Measurements from ENCODE around the gene SLC22A6. TPM values are rescaled to one million over a fixed set of nuclear protein-coding genes. Genes with fewer than 3 reads are reported as not detected.

Gene SLC22A6
- total RNA-seq, 1 donor = not detected

DNA sequence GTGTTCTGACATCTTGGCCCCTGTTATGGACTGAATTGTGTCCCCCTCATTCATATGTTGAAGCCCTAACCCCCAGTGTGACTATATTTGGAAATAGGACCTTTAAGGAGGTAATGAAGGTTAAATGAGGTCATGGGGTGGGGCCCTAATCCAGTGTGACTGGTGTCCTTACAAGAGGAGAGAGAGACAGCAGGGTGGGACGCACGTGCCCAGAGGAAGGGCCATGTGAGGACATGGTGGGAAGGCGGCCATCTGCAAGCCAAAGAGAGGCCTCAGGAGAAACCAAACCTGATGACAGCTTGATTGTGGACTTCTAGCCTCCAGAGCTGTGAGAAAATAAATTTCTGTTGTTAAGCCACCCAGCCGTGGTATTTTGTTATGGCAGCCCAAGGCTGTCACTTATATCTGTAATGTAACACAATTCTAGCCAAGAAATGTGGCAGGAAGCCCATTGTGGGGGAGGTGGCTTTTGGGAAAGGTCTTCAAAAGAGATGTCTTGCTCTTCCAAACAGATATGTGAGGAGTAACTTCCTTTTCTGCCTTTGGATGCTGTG lies 23.7 kb downstream of the SLC22A6 start:
- TF ChIP-seq, protein P1, sequence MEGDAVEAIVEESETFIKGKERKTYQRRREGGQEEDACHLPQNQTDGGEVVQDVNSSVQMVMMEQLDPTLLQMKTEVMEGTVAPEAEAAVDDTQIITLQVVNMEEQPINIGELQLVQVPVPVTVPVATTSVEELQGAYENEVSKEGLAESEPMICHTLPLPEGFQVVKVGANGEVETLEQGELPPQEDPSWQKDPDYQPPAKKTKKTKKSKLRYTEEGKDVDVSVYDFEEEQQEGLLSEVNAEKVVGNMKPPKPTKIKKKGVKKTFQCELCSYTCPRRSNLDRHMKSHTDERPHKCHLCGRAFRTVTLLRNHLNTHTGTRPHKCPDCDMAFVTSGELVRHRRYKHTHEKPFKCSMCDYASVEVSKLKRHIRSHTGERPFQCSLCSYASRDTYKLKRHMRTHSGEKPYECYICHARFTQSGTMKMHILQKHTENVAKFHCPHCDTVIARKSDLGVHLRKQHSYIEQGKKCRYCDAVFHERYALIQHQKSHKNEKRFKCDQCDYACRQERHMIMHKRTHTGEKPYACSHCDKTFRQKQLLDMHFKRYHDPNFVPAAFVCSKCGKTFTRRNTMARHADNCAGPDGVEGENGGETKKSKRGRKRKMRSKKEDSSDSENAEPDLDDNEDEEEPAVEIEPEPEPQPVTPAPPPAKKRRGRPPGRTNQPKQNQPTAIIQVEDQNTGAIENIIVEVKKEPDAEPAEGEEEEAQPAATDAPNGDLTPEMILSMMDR (IDR thresholded peaks at IDR 0.05; ENCODE audit: extremely low read depth, low read depth, low read length) = no peak
- H2AFZ ChIP-seq (ENCODE audit: low read length) = no peak overlapping the region
- H3K27me3 ChIP-seq (ENCODE audit: insufficient read depth, low read length) = no peaks in the 10 kb centered on the region
- no peak overlapping the region for H3K4me2 ChIP-seq (ENCODE audit: insufficient read depth, low read length)
- no peak overlapping the region for H3K27ac ChIP-seq (ENCODE audit: low read depth, low read length)
- no peaks in the 10 kb centered on the region for H4K20me1 ChIP-seq (ENCODE audit: insufficient read depth, low read length)
- no peaks in the 10 kb centered on the region for H3K4me1 ChIP-seq (ENCODE audit: insufficient read depth, low read length)
- DNase-seq (ENCODE audit: insufficient read length, low spot score, missing footprints) = no peak
- no peaks in the 10 kb centered on the region for H3K36me3 ChIP-seq (ENCODE audit: insufficient read depth, low read length)
- no peaks in the 10 kb centered on the region for H3K79me2 ChIP-seq (ENCODE audit: insufficient read depth, low read length)
- no peaks in the 10 kb centered on the region for H3K9me3 ChIP-seq (ENCODE audit: low read depth, low read length)
- no peak overlapping the region for H3K4me3 ChIP-seq (ENCODE audit: insufficient read depth, low read length)

DNA sequence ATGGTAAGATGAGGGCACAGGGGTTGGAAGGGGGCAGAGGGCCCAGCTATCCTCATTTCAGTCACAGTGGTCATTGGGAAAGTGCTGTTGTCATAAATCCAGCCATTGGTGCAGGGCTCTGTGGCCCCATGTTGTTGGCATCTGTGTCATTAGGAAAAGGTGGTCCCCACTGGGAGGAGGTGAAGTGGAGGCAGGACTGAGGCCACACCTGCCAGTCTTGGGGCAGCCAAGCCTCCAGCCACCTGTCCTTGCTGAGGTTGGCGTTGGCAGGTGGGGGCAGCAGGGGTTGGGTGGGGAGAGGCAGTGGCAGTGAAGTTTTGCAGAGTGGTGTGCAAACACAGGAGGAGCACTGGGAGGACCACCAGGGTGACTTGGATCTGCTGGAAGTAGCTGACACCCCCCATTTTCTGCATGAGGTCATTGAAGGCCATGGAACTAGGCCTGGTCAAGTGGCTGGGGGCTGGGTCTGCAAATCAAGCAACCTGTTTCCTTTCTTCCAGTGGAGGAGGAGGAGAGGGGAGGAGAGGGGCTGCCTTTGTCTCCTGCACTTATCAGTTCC lies 25.3 kb downstream of the SLC22A6 start:
- H3K79me2 ChIP-seq (ENCODE audit: insufficient read depth, low read length) = no peaks in the 10 kb centered on the region
- TF ChIP-seq, protein P1 (IDR thresholded peaks at IDR 0.05; ENCODE audit: extremely low read depth, low read depth, low read length) = no peak
- no peak overlapping the region for H2AFZ ChIP-seq (ENCODE audit: low read length)
- no peaks in the 10 kb centered on the region for H3K27me3 ChIP-seq (ENCODE audit: insufficient read depth, low read length)
- no peaks in the 10 kb centered on the region for H4K20me1 ChIP-seq (ENCODE audit: insufficient read depth, low read length)
- DNase-seq (ENCODE audit: insufficient read length, low spot score, missing footprints) = no peak
- no peak overlapping the region for H3K4me2 ChIP-seq (ENCODE audit: insufficient read depth, low read length)
- H3K9me3 ChIP-seq (ENCODE audit: low read depth, low read length) = no peaks in the 10 kb centered on the region
- no peak overlapping the region for H3K27ac ChIP-seq (ENCODE audit: low read depth, low read length)
- no peaks in the 10 kb centered on the region for H3K4me1 ChIP-seq (ENCODE audit: insufficient read depth, low read length)
- no peak overlapping the region for H3K4me3 ChIP-seq (ENCODE audit: insufficient read depth, low read length)
- no peaks in the 10 kb centered on the region for H3K36me3 ChIP-seq (ENCODE audit: insufficient read depth, low read length)

DNA sequence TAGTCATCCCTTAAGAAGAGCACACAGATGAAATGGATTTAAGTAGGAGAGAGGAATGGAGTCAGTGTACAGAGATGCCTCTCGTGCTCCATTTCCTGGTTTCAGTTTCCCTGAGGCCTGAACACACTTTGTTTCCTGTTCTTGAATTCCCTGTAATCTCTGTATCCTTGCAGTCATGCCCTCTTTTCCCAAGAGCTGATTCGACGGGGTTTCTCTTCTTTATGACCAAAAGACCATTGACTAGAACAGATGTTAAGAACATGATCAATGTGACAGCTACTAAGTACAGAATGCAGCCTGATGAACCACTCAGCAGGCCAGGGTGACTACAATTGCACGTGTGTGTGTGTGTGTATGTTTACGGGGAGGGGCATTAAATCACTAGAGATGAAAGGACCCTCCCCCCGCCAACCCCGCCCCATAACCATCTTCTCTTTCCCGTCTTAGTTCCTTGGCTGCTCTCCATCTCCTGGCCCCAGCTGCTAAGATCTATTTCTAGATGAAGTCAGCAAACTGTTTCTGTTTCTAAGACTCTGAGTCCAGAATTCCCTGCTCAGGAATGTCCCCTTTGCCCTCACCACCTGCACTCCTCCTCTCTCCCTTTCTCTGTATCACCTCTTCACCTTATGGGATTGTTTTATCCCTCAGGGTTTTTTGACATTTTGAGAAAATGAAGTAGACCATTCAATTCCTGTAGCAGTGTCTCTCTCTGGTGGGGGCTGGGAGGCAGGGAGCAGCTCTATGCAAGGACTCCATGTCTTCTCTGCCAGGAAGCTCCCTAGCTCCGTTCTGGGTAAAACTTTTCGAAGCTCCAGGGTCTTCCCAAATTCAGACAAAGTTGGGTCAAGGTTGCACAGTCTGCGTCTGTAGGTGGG lies 26.0 kb downstream of the SLC22A6 start:
- no peaks in the 10 kb centered on the region for H4K20me1 ChIP-seq (ENCODE audit: insufficient read depth, low read length)
- H3K4me3 ChIP-seq (ENCODE audit: insufficient read depth, low read length) = no peak overlapping the region
- H3K79me2 ChIP-seq (ENCODE audit: insufficient read depth, low read length) = no peaks in the 10 kb centered on the region
- no peaks in the 10 kb centered on the region for H3K27me3 ChIP-seq (ENCODE audit: insufficient read depth, low read length)
- TF ChIP-seq, protein P1 (IDR thresholded peaks at IDR 0.05; ENCODE audit: extremely low read depth, low read depth, low read length) = no peak
- no peaks in the 10 kb centered on the region for H3K4me1 ChIP-seq (ENCODE audit: insufficient read depth, low read length)
- H2AFZ ChIP-seq (ENCODE audit: low read length) = peak overlapping the region; percentile 65
- DNase-seq (ENCODE audit: insufficient read length, low spot score, missing footprints) = no peak
- no peaks in the 10 kb centered on the region for H3K36me3 ChIP-seq (ENCODE audit: insufficient read depth, low read length)
- no peak overlapping the region for H3K27ac ChIP-seq (ENCODE audit: low read depth, low read length)
- no peak overlapping the region for H3K4me2 ChIP-seq (ENCODE audit: insufficient read depth, low read length)
- no peaks in the 10 kb centered on the region for H3K9me3 ChIP-seq (ENCODE audit: low read depth, low read length)

DNA sequence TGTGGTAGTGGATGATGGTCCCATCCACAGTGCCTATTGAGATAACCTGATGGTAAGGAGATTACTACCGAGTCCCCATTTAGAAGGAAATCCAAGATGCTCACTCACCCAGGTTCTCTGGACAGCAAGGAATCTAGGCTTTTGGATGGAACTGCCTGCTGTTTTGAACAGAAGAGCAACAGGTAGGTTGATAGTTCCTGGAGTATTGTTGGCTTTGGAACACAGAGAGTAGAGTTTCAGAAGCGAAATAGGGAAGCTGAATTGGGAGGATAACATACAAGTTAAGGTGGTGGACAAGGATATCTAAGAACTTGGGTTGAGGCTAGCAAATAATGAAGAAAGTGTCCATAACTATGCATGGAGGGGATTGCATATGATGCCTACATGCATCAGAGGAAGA lies 27.6 kb downstream of the SLC22A6 start:
- no peaks in the 10 kb centered on the region for H3K36me3 ChIP-seq (ENCODE audit: insufficient read depth, low read length)
- TF ChIP-seq, protein P1 (IDR thresholded peaks at IDR 0.05; ENCODE audit: extremely low read depth, low read depth, low read length) = no peak
- no peaks in the 10 kb centered on the region for H3K79me2 ChIP-seq (ENCODE audit: insufficient read depth, low read length)
- no peak overlapping the region for H3K4me3 ChIP-seq (ENCODE audit: insufficient read depth, low read length)
- H3K9me3 ChIP-seq (ENCODE audit: low read depth, low read length) = no peaks in the 10 kb centered on the region
- no peak overlapping the region for H2AFZ ChIP-seq (ENCODE audit: low read length)
- H3K4me2 ChIP-seq (ENCODE audit: insufficient read depth, low read length) = no peak overlapping the region
- no peak overlapping the region for H3K27ac ChIP-seq (ENCODE audit: low read depth, low read length)
- no peaks in the 10 kb centered on the region for H3K4me1 ChIP-seq (ENCODE audit: insufficient read depth, low read length)
- no peaks in the 10 kb centered on the region for H4K20me1 ChIP-seq (ENCODE audit: insufficient read depth, low read length)
- no peak for DNase-seq (ENCODE audit: insufficient read length, low spot score, missing footprints)
- H3K27me3 ChIP-seq (ENCODE audit: insufficient read depth, low read length) = no peaks in the 10 kb centered on the region

All from osteoblast (primary cell).